SK-N-SH (cell line): ENCODE data around the gene ASPN.

Experiments
- EP300 ChIP-seq, 2 experiments: IDR thresholded peaks; 2 replicates each; pipeline versions ENCODE4 v1.4.0 to v1.6.1; 2012; ENCODE audit warnings: borderline replicate concordance in 1 of 2, low read depth in 1 of 2, low read length in 1 of 2
- FOXJ3 ChIP-seq: sonication (generic); formaldehyde crosslinking; IDR thresholded peaks from 2 replicates; pipeline ENCODE4 v1.5.1; 2020; ENCODE audit warnings: mild to moderate bottlenecking, missing genetic modification reagents
- RXRA ChIP-seq: IDR thresholded peaks from 2 replicates; pipeline ENCODE4 v1.4.0; 2012; ENCODE audit warnings: low read depth, mild to moderate bottlenecking, borderline replicate concordance
- TF ChIP-seq, protein P1 (sequence below): IDR thresholded peaks from 2 replicates; pipeline ENCODE4 v1.4.0; 2012; ENCODE audit warnings: low read depth

GRCh38 chr9:92516521-92516920 is 34.2 kb upstream of the ASPN start:
- no peak for TF ChIP-seq EP300 (IDR thresholded peaks at IDR 0.05; ENCODE audit: borderline replicate concordance in 1 of 2, low read depth in 1 of 2, low read length in 1 of 2)
- TF ChIP-seq FOXJ3 = no peak
- TF ChIP-seq, protein P1, sequence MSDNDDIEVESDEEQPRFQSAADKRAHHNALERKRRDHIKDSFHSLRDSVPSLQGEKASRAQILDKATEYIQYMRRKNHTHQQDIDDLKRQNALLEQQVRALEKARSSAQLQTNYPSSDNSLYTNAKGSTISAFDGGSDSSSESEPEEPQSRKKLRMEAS = no peak
- TF ChIP-seq RXRA = no peak
